Activated CD8-positive, alpha-beta T cell treated with anti-CD3 and anti-CD28 coated beads, Interleukin-2, amount 10 ng/mL, durations not matched to agents 7 days and 5 days (primary cell): ENCODE measurements around the gene CYP4A22. TPM values are rescaled to one million over a fixed set of nuclear protein-coding genes. Genes with fewer than 3 reads are reported as not detected.
"Not testable (repeated sequence)": the region's sequence is repeated elsewhere in the genome, so short reads cannot be mapped to it uniquely, and the experiment has no call there.

Experiments used
- ATAC-seq: fragments of 150-1000 bp; cut with Tn5 transposase; one replicate; pipeline ENCODE4 v1.10.0; 2021; ENCODE audit warnings: moderate library complexity
- CTCF ChIA-PET: fragments of 350-600 bp; sonication (Branson Sonifier 250); formaldehyde crosslinking; loops from one replicate; lab custom pipeline; 2021; ENCODE audit warnings: antibody characterized with exemption; lab: Charles Lee
- POLR2A ChIA-PET: fragments of 350-600 bp; sonication (Branson Sonifier 250); formaldehyde crosslinking; loops from one replicate; lab custom pipeline; 2021; ENCODE audit warnings: antibody characterized with exemption; lab: Charles Lee
- DNase-seq: peaks from one replicate; pipeline ENCODE4 v3.0.0-alpha.2; 2020
- H3K27ac Mint-ChIP-seq: one replicate; pipeline ENCODE4 v1.8.0; 2021; ENCODE audit warnings: mild to moderate bottlenecking, mixed read lengths
- H3K27me3 Mint-ChIP-seq: one replicate; pipeline ENCODE4 v1.8.0; 2021; ENCODE audit warnings: low read depth, mixed read lengths
- H3K36me3 Mint-ChIP-seq: one replicate; pipeline ENCODE4 v1.8.0; 2021; ENCODE audit warnings: low read depth, mixed read lengths
- H3K4me1 Mint-ChIP-seq: one replicate; pipeline ENCODE4 v1.8.0; 2021; ENCODE audit warnings: low read depth, mixed read lengths
- H3K4me3 Mint-ChIP-seq: one replicate; pipeline ENCODE4 v1.8.0; 2021; ENCODE audit warnings: mild to moderate bottlenecking, mixed read lengths
- H3K9me3 Mint-ChIP-seq: one replicate; pipeline ENCODE4 v1.8.0; 2022; ENCODE audit warnings: mixed read lengths; ENCODE audit not compliant: insufficient read depth
- total RNA-seq, 2 experiments: library from RNA; stranded (reverse); gene quantifications; one replicate each; pipeline ENCODE4 v1.2.3, GENCODE V29; 2021

Gene CYP4A22, protein sequence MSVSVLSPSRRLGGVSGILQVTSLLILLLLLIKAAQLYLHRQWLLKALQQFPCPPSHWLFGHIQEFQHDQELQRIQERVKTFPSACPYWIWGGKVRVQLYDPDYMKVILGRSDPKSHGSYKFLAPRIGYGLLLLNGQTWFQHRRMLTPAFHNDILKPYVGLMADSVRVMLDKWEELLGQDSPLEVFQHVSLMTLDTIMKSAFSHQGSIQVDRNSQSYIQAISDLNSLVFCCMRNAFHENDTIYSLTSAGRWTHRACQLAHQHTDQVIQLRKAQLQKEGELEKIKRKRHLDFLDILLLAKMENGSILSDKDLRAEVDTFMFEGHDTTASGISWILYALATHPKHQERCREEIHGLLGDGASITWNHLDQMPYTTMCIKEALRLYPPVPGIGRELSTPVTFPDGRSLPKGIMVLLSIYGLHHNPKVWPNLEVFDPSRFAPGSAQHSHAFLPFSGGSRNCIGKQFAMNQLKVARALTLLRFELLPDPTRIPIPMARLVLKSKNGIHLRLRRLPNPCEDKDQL
- not detected for total RNA-seq

DNA sequence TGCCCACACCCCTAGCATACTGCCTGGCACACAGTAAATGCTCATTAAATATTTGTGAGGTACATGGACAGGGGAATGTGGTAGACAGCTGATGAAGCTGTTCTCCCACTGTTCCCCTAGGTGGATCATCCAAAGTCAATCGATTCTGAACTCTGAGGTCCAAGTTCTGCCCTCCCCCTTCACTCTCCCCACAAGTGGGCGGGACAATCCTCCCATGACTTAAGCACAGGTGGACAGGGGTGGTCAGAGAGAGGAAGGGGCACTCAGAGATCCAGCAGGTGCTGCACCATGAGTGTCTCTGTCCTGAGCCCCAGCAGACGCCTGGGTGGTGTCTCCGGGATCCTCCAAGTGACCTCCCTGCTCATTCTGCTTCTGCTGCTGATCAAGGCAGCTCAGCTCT lies at the start of gene CYP4A22:
Gene CYP4A22, plus strand, starts transcription at position 244 of the 400 bp plus-strand sequence. Its CDS starts 45 bp downstream, at position 289.
- H3K27ac Mint-ChIP-seq: no peak within 1 kb of the TSS

DNA sequence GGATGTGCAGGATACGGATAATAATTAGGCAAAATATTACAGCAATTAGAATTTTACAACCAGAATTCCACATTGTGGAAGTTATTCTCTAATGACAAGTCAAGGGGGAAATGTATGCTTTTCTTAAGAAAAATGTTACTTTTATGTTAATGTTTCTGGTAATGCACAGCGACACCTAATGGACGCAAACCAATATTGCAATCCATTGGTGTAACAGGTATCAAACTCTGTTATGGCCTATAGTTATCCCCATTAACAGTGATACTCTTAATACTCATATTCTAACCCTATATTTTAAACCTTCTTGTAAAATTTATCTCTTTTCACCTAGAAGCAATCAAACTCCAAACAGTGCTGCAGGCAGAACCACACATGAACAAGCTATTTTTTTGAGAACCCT lies 47.9 kb upstream of the CYP4A22 start:
- H3K36me3 Mint-ChIP-seq, ATAC-seq, POLR2A ChIA-PET, H3K4me1 Mint-ChIP-seq, H3K27me3 Mint-ChIP-seq, H3K9me3 Mint-ChIP-seq, H3K4me3 Mint-ChIP-seq, CTCF ChIA-PET, H3K27ac Mint-ChIP-seq: not testable (repeated sequence)
- peak; percentile 60 for DNase-seq

More for the DNA sequence above, at the start of gene CYP4A22:
- H3K27me3 Mint-ChIP-seq: peaks cover 3% of the 10 kb centered on the region
- CTCF ChIA-PET: no interaction called here
- no peaks in the 10 kb centered on the region for H3K9me3 Mint-ChIP-seq
- POLR2A ChIA-PET: no interaction called here
- H3K36me3 Mint-ChIP-seq: no peaks in the 10 kb centered on the region
- H3K4me1 Mint-ChIP-seq: no peaks in the 10 kb centered on the region
- H3K4me3 Mint-ChIP-seq: no peak within 1 kb of the TSS
- ATAC-seq (no peak), DNase-seq (no peak)

DNA sequence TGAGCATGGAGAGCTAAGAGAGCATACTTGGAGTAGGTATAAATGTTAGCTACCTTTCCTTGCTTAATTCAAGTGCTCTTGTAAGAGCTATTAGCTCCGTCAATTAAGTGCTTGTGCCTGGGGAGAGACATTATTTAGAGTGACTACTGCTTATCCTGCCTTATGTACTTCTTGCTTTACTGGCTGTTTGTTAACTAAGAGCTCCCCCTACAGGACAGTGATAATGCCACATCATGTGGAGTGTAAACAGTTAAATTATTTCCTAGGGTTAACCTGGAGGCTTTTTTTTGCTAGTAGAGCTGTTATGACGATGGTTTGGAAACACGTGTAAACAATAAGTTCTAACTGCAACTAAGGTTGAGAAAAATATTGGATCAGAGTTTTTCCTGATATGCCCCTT lies 45.8 kb upstream of the CYP4A22 start:
- H3K4me3 Mint-ChIP-seq, H3K9me3 Mint-ChIP-seq, DNase-seq, POLR2A ChIA-PET, H3K27ac Mint-ChIP-seq, CTCF ChIA-PET, H3K36me3 Mint-ChIP-seq, ATAC-seq, H3K4me1 Mint-ChIP-seq, H3K27me3 Mint-ChIP-seq: not testable (repeated sequence)

DNA sequence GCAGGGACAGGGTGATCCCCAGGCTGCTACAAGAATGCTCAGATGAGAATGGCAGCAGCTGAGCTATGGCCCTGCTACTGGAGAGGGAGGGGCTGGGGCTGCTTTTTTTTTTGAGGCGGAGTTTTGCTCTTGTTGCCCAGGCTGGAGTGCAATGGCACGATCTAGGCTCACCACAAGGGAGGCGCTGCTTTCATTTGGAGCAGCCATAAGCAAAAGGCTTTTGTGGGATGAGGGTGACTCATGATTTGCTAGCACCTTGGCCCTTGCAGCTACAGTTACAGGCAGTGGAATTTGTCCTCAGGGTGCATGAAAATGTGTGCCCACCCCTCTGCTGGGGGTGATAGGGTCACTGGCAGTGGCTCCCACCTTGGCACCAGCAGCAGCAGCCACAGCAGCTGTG lies 32.4 kb upstream of the CYP4A22 start:
- Mint-ChIP-seq H3K4me3 (no peak overlapping the region), H3K4me1 (no peaks in the 10 kb centered on the region), H3K27ac (no peak overlapping the region), H3K36me3 (no peaks in the 10 kb centered on the region), H3K9me3 (peaks cover 7% of the 10 kb centered on the region), H3K27me3 (peaks cover 5% of the 10 kb centered on the region)
- DNase-seq: no peak
- POLR2A ChIA-PET: no interaction called here
- ATAC-seq: no peak
- CTCF ChIA-PET: no interaction called here

DNA sequence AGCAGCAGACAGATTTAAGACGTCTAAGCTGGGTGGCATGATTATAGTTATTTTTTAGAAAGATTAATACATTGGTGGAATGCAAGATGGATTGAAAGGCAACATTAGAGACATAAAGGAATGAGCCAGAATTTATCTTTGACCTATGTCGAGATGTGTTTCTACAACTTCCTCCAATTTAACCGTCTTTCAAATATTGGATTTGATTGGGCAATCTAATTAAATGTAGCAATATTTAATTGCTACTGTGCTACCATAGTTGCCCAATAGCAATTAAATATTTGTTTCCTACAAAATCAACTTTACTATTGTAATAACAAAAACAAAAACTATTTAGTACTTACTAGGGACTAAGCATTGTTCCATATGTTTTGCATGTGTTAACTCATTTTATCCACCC lies 30.4 kb upstream of the CYP4A22 start:
- H3K36me3 Mint-ChIP-seq: no peaks in the 10 kb centered on the region
- POLR2A ChIA-PET: no interaction called here
- CTCF ChIA-PET: no interaction called here
- ATAC-seq (no peak), DNase-seq (no peak)
- no peak overlapping the region for H3K27ac Mint-ChIP-seq
- peaks cover 5% of the 10 kb centered on the region for H3K27me3 Mint-ChIP-seq
- H3K4me3 Mint-ChIP-seq: no peak overlapping the region
- peaks cover 7% of the 10 kb centered on the region for H3K9me3 Mint-ChIP-seq
- H3K4me1 Mint-ChIP-seq: no peaks in the 10 kb centered on the region

DNA sequence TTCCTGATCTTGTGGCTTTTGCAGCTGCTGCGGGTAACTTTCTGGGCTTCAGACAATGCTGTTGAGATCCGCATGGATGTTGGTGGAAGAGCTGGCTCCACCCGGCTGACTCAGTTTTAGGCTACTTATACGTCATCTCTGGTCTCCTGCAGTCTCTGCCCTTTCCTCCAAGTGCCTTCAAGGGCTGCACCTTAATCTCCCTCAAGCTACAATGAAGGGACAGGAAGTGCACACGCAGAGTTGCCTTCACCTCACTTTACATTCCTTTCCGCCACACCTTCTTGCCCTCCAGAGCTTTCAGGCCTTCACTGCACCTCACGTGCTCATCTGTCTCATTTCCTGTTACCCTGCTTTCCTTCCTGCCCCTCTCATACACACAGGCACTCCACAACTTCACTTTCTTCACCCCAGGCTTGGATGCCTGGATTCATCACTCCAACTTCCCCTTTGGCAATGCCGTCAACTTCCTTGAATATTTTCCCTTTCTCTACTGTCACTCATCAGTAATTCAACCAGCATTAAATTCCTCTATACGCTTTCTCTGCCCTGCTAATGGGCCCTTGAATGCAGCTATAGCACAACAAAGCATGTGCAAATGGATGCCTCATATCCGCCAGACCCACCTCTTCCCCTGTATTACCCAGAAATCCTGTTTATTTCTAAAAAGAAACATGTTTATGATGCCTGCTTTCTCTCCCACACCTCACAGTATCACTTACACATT lies 29.2 kb upstream of the CYP4A22 start:
- H3K4me1 Mint-ChIP-seq, CTCF ChIA-PET, H3K4me3 Mint-ChIP-seq, H3K9me3 Mint-ChIP-seq, POLR2A ChIA-PET, H3K27ac Mint-ChIP-seq, DNase-seq, ATAC-seq, H3K36me3 Mint-ChIP-seq, H3K27me3 Mint-ChIP-seq: not testable (repeated sequence)

DNA sequence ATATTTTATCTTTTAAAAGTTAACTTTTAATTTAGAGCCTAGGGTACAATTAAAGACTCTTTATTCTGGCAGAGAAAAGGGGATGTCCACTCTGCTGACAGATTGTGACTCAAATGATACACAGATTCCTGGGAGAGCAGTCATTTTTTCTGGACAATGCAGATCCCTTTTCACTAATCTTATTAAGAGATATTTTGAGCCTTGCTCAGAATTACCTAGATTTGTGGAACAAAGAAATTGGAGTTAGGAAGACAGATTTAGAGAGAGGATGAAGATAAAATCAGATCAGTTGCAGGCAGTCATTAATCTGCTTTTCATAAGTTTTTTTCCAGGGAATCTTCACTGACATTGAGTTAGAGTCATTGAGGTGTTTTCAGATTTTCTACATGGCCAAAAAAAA lies 27.8 kb upstream of the CYP4A22 start:
- H3K27me3 Mint-ChIP-seq, H3K4me1 Mint-ChIP-seq, H3K36me3 Mint-ChIP-seq, DNase-seq, H3K4me3 Mint-ChIP-seq, H3K9me3 Mint-ChIP-seq, H3K27ac Mint-ChIP-seq, POLR2A ChIA-PET, CTCF ChIA-PET, ATAC-seq: not testable (repeated sequence)

DNA sequence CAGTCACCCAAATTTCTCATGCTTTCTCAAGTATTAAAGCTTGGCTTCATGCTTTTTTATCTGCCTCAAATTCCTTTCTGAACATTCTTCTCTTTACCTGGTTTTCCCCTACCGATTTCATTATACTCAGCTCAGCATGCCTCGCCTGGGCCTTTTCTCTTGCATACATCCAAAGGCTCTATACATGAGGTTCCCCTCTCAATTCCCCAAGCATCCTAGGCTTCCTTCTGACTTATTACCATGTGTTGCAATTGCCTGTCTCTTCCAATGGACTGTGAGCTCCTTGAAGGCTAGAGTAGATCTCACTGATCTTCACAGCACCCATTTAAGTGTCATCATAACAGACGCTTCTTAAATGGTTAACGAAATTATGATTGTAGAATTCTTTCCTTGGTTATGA lies 24.1 kb upstream of the CYP4A22 start:
- POLR2A ChIA-PET: no interaction called here
- Mint-ChIP-seq H3K4me3 (no peak overlapping the region), H3K27me3 (peaks cover 2% of the 10 kb centered on the region), H3K27ac (no peak overlapping the region), H3K9me3 (no peaks in the 10 kb centered on the region), H3K36me3 (no peaks in the 10 kb centered on the region), H3K4me1 (no peaks in the 10 kb centered on the region)
- no peak for ATAC-seq
- no peak for DNase-seq
- CTCF ChIA-PET: no interaction called here

DNA sequence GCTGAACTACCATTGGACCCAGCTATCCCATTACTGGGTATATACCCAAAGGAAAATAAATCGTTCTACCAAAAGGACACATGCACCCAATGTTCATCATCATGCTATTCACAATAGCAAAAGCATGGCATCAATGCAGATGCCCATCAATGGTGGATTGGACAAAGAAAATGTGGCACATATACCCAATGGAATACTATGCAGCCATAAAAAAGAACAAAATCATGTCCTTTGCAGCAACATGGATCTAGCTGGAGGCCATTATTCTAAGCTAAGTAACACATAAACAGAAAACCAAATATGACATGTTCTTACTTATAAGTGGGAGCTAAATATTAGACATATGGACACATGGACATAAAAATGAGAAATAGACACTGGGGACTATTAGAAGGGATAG lies 16.2 kb upstream of the CYP4A22 start:
- CTCF ChIA-PET, H3K36me3 Mint-ChIP-seq, ATAC-seq, POLR2A ChIA-PET, H3K9me3 Mint-ChIP-seq, DNase-seq, H3K27ac Mint-ChIP-seq, H3K4me1 Mint-ChIP-seq, H3K27me3 Mint-ChIP-seq, H3K4me3 Mint-ChIP-seq: not testable (repeated sequence)

DNA sequence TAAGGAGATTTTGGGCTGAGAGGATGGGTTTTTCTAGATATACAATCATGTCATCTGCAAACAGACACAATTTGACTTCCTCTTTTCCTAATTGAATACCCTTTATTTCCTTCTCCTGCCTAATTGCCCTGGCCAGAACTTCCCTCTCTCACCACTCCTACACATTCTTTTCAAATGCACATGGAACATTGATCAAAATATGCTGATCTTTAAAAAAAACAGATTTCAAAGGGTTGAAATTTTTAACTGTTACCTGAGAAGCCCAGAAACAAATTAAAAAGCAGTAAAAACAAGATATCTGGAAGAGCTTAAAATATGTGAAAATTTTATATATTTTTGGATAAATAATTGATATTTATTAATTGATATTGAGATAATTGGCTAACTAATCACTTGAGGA lies 12.4 kb upstream of the CYP4A22 start:
- POLR2A ChIA-PET, H3K4me3 Mint-ChIP-seq, H3K27ac Mint-ChIP-seq, H3K9me3 Mint-ChIP-seq, H3K27me3 Mint-ChIP-seq, H3K4me1 Mint-ChIP-seq, CTCF ChIA-PET, DNase-seq, H3K36me3 Mint-ChIP-seq, ATAC-seq: not testable (repeated sequence)

DNA sequence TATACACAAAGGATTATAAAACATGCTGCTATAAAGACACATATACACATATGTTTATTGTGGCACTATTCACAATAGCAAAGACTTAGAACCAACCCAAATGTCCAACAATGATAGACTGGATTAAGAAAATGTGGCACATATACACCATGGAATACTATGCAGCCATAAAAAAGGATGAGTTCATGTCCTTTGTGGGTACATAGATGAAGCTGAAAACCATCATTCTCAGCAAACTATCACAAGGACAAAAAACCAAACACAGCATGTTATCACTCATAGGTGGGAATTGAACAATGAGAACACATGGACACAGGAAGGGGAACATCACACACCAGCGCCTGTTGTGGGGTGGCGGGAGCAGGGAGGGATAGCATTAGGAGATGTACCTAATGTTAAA lies 10.2 kb upstream of the CYP4A22 start:
- CTCF ChIA-PET, H3K27me3 Mint-ChIP-seq: not testable (repeated sequence)

DNA sequence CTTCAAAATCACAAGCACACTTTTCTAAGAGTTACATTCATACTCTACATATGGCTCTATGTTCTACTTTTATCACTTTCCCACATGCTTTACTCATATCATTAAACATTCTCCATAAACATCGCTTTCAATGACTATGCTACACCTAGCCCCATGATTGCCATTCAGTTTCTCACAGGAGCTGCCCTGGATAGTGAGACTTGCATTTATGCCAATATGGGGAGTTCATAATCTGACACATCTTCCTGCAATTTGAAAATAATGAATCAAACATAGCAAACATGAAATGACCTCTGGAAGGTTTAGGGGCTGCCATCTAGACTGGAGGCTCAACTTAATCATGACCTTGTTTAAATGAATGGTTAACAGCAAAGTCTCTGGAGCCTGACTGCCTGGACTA lies 9.0 kb upstream of the CYP4A22 start:
- CTCF ChIA-PET: no interaction called here
- Mint-ChIP-seq H3K4me3 (no peak overlapping the region), H3K36me3 (no peaks in the 10 kb centered on the region), H3K4me1 (no peaks in the 10 kb centered on the region), H3K27me3 (peaks cover 6% of the 10 kb centered on the region), H3K27ac (no peak overlapping the region), H3K9me3 (no peaks in the 10 kb centered on the region)
- POLR2A ChIA-PET: no interaction called here
- DNase-seq (no peak), ATAC-seq (no peak)

More for the DNA sequence above, 10.2 kb upstream of the CYP4A22 start:
- DNase-seq, ATAC-seq, H3K4me1 Mint-ChIP-seq, H3K27ac Mint-ChIP-seq, POLR2A ChIA-PET, H3K9me3 Mint-ChIP-seq, H3K36me3 Mint-ChIP-seq, H3K4me3 Mint-ChIP-seq: not testable (repeated sequence)
